GM23338 (cell line): Measurements from ENCODE around the gene RGS16. TPM values are rescaled to one million over a fixed set of nuclear protein-coding genes. Genes with fewer than 3 reads are reported as not detected.

Source experiments
- ATAC-seq: fragments of 200-7000 bp; cut with Tn5 transposase; 3 replicates; pipeline ENCODE4 v1.9.1; 2020
- DNase-seq: peaks from one replicate; pipeline ENCODE4 v3.0.0-alpha.2; 2015; ENCODE audit warnings: low spot score
- H2AFZ ChIP-seq: fragments of 200-600 bp; sonication (generic); 2 replicates; pipeline ENCODE4 v1.8.0; 2016; ENCODE audit warnings: antibody characterized with exemption, mild to moderate bottlenecking, moderate library complexity
- H3F3A ChIP-seq: fragments of 200-600 bp; sonication (generic); replicated peaks from 2 replicates; pipeline ENCODE4 v1.8.0; 2017; ENCODE audit warnings: antibody characterized with exemption, mixed run types, low read depth
- H3K27ac ChIP-seq: fragments of 200-600 bp; sonication (generic); 2 replicates; pipeline ENCODE4 v1.6.1; 2016; ENCODE audit warnings: low read depth
- H3K27me3 ChIP-seq: fragments of 200-600 bp; sonication (generic); 2 replicates; pipeline ENCODE4 v1.8.0; 2016; ENCODE audit warnings: mild to moderate bottlenecking, mixed run types, moderate library complexity; ENCODE audit not compliant: insufficient read depth
- H3K36me3 ChIP-seq: fragments of 200-600 bp; sonication (generic); 2 replicates; pipeline ENCODE4 v1.8.0; 2016; ENCODE audit warnings: mild to moderate bottlenecking; ENCODE audit not compliant: insufficient read depth
- H3K4me1 ChIP-seq: fragments of 200-600 bp; sonication (generic); 2 replicates; pipeline ENCODE4 v1.8.0; 2016; ENCODE audit warnings: mild to moderate bottlenecking, moderate library complexity; ENCODE audit not compliant: insufficient read depth
- H3K4me2 ChIP-seq: fragments of 200-600 bp; sonication (generic); 2 replicates; pipeline ENCODE4 v1.7.1; 2017; ENCODE audit warnings: mixed run types
- H3K4me3 ChIP-seq: fragments of 200-600 bp; sonication (generic); 2 replicates; pipeline ENCODE4 v1.6.1; 2016; ENCODE audit warnings: mixed run types
- H3K79me2 ChIP-seq: fragments of 200-600 bp; sonication (generic); replicated peaks from 2 replicates; pipeline ENCODE4 v1.8.0; 2017; ENCODE audit warnings: mild to moderate bottlenecking; ENCODE audit not compliant: insufficient read depth
- H3K9me2 ChIP-seq: fragments of 200-600 bp; sonication (generic); 2 replicates; pipeline ENCODE4 v1.8.0; 2017; ENCODE audit not compliant: insufficient read depth
- H4K20me1 ChIP-seq: fragments of 200-600 bp; sonication (generic); replicated peaks from 2 replicates; pipeline ENCODE4 v1.8.0; 2017; ENCODE audit warnings: mild to moderate bottlenecking; ENCODE audit not compliant: insufficient read depth
- H3K27ac Mint-ChIP-seq: 2 replicates; pipeline ENCODE4 v1.8.0; 2020; ENCODE audit warnings: inconsistent platforms, mild to moderate bottlenecking, moderate library complexity, mixed read lengths
- H3K27me3 Mint-ChIP-seq: 3 replicates; pipeline ENCODE4 v1.8.0; 2022; ENCODE audit warnings: low read depth, mild to moderate bottlenecking, moderate library complexity, mixed read lengths, inconsistent platforms; ENCODE audit not compliant: insufficient read depth, poor library complexity
- H3K36me3 Mint-ChIP-seq: 3 replicates; pipeline ENCODE4 v1.8.0; 2021; ENCODE audit warnings: low read depth, mild to moderate bottlenecking, inconsistent platforms, moderate library complexity, mixed read lengths
- H3K4me1 Mint-ChIP-seq: 3 replicates; pipeline ENCODE4 v1.8.0; 2020; ENCODE audit warnings: mild to moderate bottlenecking, inconsistent platforms, mixed read lengths
- H3K4me3 Mint-ChIP-seq: 3 replicates; pipeline ENCODE4 v1.8.0; 2021; ENCODE audit warnings: moderate library complexity, mild to moderate bottlenecking, inconsistent platforms, mixed read lengths
- H3K9me3 Mint-ChIP-seq: 3 replicates; pipeline ENCODE4 v1.8.0; 2020; ENCODE audit warnings: moderate library complexity, mild to moderate bottlenecking, inconsistent platforms, mixed read lengths
- JUNB ChIP-seq: IDR thresholded peaks from one replicate; pipeline ENCODE4 v1.6.1; 2016; ENCODE audit warnings: antibody characterized with exemption; ENCODE audit not compliant: unreplicated experiment
- NANOG ChIP-seq: IDR thresholded peaks from 2 replicates; pipeline ENCODE4 v1.6.1; 2016; ENCODE audit warnings: antibody characterized with exemption, borderline replicate concordance
- POLR2AphosphoS5 ChIP-seq: IDR thresholded peaks from 2 replicates; pipeline ENCODE4 v1.6.1; 2016; ENCODE audit warnings: antibody characterized with exemption, low read depth
- STAT1 ChIP-seq: IDR thresholded peaks from one replicate; pipeline ENCODE4 v1.6.1; 2016; ENCODE audit warnings: antibody characterized with exemption; ENCODE audit not compliant: unreplicated experiment
- ZNF114 ChIP-seq: fragments of 250-450 bp; sonication (Bioruptor Pico); IDR thresholded peaks from 2 replicates; pipeline ENCODE4 v1.5.0; 2020; ENCODE audit warnings: mild to moderate bottlenecking, moderate library complexity
- ZNF331 ChIP-seq: fragments of 250-450 bp; sonication (Bioruptor Pico); IDR thresholded peaks from 2 replicates; pipeline ENCODE4 v1.5.0; 2020; ENCODE audit warnings: low read depth, mild to moderate bottlenecking, moderate library complexity
- polyA plus RNA-seq: library from polyadenylated mRNA; unstranded; fragments of >200 nt; fragmentation: Nextera tagmentation; extraction: Ambion mirVana; gene quantifications from 2 replicates; pipeline ENCODE4 v1.2.1, GENCODE V29; 2016
- total RNA-seq: library from RNA; depleted of rRNA; stranded (reverse); fragments of >200 nt; shearing (Covaris generic); gene quantifications from 2 replicates; pipeline ENCODE4 v1.2.3, GENCODE V29; 2014
- TF ChIP-seq, protein P1 (sequence below): fragments of 250-450 bp; sonication (Bioruptor Pico); IDR thresholded peaks from 2 replicates; pipeline ENCODE4 v1.5.0; 2020; ENCODE audit warnings: mild to moderate bottlenecking, moderate library complexity
- TF ChIP-seq, protein P2 (sequence below): IDR thresholded peaks from 2 replicates; pipeline ENCODE4 v1.6.1; 2016; ENCODE audit warnings: antibody characterized with exemption

Gene RGS16
- total and polyA plus RNA-seq, 2 experiments from 2014 or later = 15.4 to 31.6 TPM

DNA sequence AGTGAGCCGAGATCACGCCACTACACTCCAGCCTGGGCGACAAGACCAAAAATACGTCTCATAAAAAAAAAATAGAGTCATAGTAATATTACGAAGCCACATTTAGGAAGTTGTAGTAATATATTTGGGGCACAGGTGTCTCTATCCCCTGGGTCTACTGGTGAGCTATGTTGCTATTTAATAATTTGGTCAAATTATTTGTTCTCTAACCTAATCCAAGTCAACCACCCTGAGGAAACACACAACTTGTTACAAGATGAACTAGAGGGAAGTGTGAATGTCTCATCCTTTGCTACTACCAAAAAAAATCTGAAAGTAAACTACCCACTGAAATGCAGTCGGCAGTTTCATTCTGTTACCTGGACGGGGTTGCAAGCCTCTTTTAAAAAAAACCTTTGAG, 44.9 kb upstream of the RGS16 start:
- Mint-ChIP-seq H3K9me3 (no peaks in the 10 kb centered on the region), H3K36me3 (no peaks in the 10 kb centered on the region), H3K4me3 (no peak overlapping the region), H3K27ac (no peak overlapping the region), H3K27me3 (peaks cover 2% of the 10 kb centered on the region), H3K4me1 (no peaks in the 10 kb centered on the region)
- no peak overlapping the region for H3K4me2 ChIP-seq
- TF ChIP-seq, protein P1, sequence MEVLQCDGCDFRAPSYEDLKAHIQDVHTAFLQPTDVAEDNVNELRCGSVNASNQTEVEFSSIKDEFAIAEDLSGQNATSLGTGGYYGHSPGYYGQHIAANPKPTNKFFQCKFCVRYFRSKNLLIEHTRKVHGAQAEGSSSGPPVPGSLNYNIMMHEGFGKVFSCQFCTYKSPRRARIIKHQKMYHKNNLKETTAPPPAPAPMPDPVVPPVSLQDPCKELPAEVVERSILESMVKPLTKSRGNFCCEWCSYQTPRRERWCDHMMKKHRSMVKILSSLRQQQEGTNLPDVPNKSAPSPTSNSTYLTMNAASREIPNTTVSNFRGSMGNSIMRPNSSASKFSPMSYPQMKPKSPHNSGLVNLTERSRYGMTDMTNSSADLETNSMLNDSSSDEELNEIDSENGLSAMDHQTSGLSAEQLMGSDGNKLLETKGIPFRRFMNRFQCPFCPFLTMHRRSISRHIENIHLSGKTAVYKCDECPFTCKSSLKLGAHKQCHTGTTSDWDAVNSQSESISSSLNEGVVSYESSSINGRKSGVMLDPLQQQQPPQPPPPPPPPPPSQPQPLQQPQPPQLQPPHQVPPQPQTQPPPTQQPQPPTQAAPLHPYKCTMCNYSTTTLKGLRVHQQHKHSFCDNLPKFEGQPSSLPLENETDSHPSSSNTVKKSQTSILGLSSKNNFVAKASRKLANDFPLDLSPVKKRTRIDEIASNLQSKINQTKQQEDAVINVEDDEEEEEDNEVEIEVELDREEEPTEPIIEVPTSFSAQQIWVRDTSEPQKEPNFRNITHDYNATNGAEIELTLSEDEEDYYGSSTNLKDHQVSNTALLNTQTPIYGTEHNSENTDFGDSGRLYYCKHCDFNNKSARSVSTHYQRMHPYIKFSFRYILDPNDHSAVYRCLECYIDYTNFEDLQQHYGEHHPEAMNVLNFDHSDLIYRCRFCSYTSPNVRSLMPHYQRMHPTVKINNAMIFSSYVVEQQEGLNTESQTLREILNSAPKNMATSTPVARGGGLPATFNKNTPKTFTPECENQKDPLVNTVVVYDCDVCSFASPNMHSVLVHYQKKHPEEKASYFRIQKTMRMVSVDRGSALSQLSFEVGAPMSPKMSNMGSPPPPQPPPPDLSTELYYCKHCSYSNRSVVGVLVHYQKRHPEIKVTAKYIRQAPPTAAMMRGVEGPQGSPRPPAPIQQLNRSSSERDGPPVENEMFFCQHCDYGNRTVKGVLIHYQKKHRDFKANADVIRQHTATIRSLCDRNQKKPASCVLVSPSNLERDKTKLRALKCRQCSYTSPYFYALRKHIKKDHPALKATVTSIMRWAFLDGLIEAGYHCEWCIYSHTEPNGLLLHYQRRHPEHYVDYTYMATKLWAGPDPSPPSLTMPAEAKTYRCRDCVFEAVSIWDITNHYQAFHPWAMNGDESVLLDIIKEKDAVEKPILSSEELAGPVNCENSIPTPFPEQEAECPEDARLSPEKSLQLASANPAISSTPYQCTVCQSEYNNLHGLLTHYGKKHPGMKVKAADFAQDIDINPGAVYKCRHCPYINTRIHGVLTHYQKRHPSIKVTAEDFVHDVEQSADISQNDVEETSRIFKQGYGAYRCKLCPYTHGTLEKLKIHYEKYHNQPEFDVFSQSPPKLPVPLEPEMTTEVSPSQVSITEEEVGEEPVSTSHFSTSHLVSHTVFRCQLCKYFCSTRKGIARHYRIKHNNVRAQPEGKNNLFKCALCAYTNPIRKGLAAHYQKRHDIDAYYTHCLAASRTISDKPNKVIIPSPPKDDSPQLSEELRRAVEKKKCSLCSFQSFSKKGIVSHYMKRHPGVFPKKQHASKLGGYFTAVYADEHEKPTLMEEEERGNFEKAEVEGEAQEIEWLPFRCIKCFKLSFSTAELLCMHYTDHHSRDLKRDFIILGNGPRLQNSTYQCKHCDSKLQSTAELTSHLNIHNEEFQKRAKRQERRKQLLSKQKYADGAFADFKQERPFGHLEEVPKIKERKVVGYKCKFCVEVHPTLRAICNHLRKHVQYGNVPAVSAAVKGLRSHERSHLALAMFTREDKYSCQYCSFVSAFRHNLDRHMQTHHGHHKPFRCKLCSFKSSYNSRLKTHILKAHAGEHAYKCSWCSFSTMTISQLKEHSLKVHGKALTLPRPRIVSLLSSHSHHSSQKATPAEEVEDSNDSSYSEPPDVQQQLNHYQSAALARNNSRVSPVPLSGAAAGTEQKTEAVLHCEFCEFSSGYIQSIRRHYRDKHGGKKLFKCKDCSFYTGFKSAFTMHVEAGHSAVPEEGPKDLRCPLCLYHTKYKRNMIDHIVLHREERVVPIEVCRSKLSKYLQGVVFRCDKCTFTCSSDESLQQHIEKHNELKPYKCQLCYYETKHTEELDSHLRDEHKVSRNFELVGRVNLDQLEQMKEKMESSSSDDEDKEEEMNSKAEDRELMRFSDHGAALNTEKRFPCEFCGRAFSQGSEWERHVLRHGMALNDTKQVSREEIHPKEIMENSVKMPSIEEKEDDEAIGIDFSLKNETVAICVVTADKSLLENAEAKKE (CRISPR knock-in tag) = no peak
- TF ChIP-seq ZNF114 (CRISPR knock-in tag) (no peak), STAT1 (no peak), NANOG (no peak), POLR2AphosphoS5 (no peak), ZNF331 (no peak), JUNB (no peak)
- TF ChIP-seq, protein P2, sequence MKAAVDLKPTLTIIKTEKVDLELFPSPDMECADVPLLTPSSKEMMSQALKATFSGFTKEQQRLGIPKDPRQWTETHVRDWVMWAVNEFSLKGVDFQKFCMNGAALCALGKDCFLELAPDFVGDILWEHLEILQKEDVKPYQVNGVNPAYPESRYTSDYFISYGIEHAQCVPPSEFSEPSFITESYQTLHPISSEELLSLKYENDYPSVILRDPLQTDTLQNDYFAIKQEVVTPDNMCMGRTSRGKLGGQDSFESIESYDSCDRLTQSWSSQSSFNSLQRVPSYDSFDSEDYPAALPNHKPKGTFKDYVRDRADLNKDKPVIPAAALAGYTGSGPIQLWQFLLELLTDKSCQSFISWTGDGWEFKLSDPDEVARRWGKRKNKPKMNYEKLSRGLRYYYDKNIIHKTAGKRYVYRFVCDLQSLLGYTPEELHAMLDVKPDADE = no peak
- no peak overlapping the region for H2AFZ ChIP-seq
- no peaks in the 10 kb centered on the region for H3K36me3 ChIP-seq
- H3K79me2 ChIP-seq = no peaks in the 10 kb centered on the region
- H3K27ac ChIP-seq = no peak overlapping the region
- ATAC-seq = no peak
- no peak overlapping the region for H3K4me3 ChIP-seq
- no peaks in the 10 kb centered on the region for H3K27me3 ChIP-seq
- H3F3A ChIP-seq = no peaks in the 10 kb centered on the region
- H4K20me1 ChIP-seq = no peaks in the 10 kb centered on the region
- DNase-seq = no peak
- H3K4me1 ChIP-seq = no peaks in the 10 kb centered on the region
- H3K9me2 ChIP-seq = peaks cover 10% of the 10 kb centered on the region
